Kidney epithelial cell (primary cell): ENCODE results near the gene JAK2. TPM values are rescaled to one million over a fixed set of nuclear protein-coding genes. Genes with fewer than 3 reads are reported as not detected.
"Not testable (repeated sequence)": the region's sequence is repeated elsewhere in the genome, so short reads cannot be mapped to it uniquely, and the experiment has no call there.

ENCODE experiments used
- DNase-seq: peaks from one replicate; pipeline ENCODE4 v3.0.0-alpha.2; 2010; ENCODE audit warnings: low read depth
- H3K27me3 ChIP-seq: 2 replicates; pipeline ENCODE4 v1.6.0; 2011; ENCODE audit warnings: low read length; ENCODE audit not compliant: control insufficient read depth, insufficient read depth
- H3K36me3 ChIP-seq: 2 replicates; pipeline ENCODE4 v1.5.1; 2011; ENCODE audit warnings: low read length; ENCODE audit not compliant: control insufficient read depth, insufficient read depth
- H3K4me3 ChIP-seq: 2 replicates; pipeline ENCODE4 v1.5.1; 2011; ENCODE audit warnings: low read depth, mild to moderate bottlenecking, control low read depth, low read length
- CTCF ChIP-seq: IDR thresholded peaks from 2 replicates; pipeline ENCODE4 v1.5.1; 2011; ENCODE audit warnings: mild to moderate bottlenecking, moderate library complexity, low read length, control low read depth, inconsistent platforms; ENCODE audit not compliant: insufficient read depth, poor library complexity, severe bottlenecking
- total RNA-seq: library from RNA; depleted of rRNA; stranded (reverse); fragments of >200 nt; gene quantifications from 2 replicates; pipeline ENCODE4 v1.2.3, GENCODE V29; 2015

The JAK2 gene
- total RNA-seq, 1 donor from 2014 or later = 7.1 TPM

GRCh38 chr9:5072871-5073270, 87.8 kb downstream of the JAK2 start:
- no peak overlapping the region for H3K4me3 ChIP-seq
- no peaks in the 10 kb centered on the region for H3K36me3 ChIP-seq
- H3K27me3 ChIP-seq = no peaks in the 10 kb centered on the region
- no peak for TF ChIP-seq CTCF
- no peak for DNase-seq

GRCh38 chr9:5073701-5074100, 88.6 kb downstream of the JAK2 start:
- H3K27me3 ChIP-seq = no peaks in the 10 kb centered on the region
- no peak for TF ChIP-seq CTCF
- DNase-seq = no peak
- H3K36me3 ChIP-seq = no peaks in the 10 kb centered on the region
- no peak overlapping the region for H3K4me3 ChIP-seq

GRCh38 chr9:5085993-5086392, 100.9 kb downstream of the JAK2 start:
- H3K4me3 ChIP-seq = no peak overlapping the region
- TF ChIP-seq CTCF = no peak

GRCh38 chr9:5089737-5090136, 104.7 kb downstream of the JAK2 start:
- Histone ChIP-seq H3K27me3 (no peaks in the 10 kb centered on the region), H3K4me3 (no peak overlapping the region), H3K36me3 (no peaks in the 10 kb centered on the region)
- no peak for TF ChIP-seq CTCF
- DNase-seq = peak; percentile 1

More at GRCh38 chr9:5085993-5086392, 100.9 kb downstream of the JAK2 start:
- no peak for DNase-seq
- H3K27me3 ChIP-seq = no peaks in the 10 kb centered on the region
- no peaks in the 10 kb centered on the region for H3K36me3 ChIP-seq

- Histone ChIP-seq H3K4me3 (no peak overlapping the region), H3K27me3 (no peaks in the 10 kb centered on the region), H3K36me3 (no peaks in the 10 kb centered on the region)
- DNase-seq = no peak
- TF ChIP-seq CTCF = no peak
Measured at GRCh38 chr9:5095795-5096194, 110.7 kb downstream of the JAK2 start.

- no peak for DNase-seq
- no peak for TF ChIP-seq CTCF
- Histone ChIP-seq H3K4me3 (no peak overlapping the region), H3K36me3 (no peaks in the 10 kb centered on the region), H3K27me3 (no peaks in the 10 kb centered on the region)
Measured at GRCh38 chr9:5099466-5099865, 114.4 kb downstream of the JAK2 start.

GRCh38 chr9:5101127-5101526, 116.1 kb downstream of the JAK2 start:
- H3K4me3 ChIP-seq, DNase-seq, H3K36me3 ChIP-seq, H3K27me3 ChIP-seq: not testable (repeated sequence)

GRCh38 chr9:5106517-5106916, 121.4 kb downstream of the JAK2 start:
- H3K36me3 ChIP-seq, DNase-seq, H3K27me3 ChIP-seq, H3K4me3 ChIP-seq: not testable (repeated sequence)
